GM12865 (cell line): ENCODE data around the gene C9orf50.
"Not testable (repeated sequence)": the region's sequence is repeated elsewhere in the genome, so short reads cannot be mapped to it uniquely, and the experiment has no call there.

Experiments used
- DNase-seq: peaks from one replicate; pipeline ENCODE4 v3.0.0; 2010; ENCODE audit warnings: low read depth
- H3K4me3 ChIP-seq: 2 replicates; pipeline ENCODE4 v1.5.1; 2011; ENCODE audit warnings: mild to moderate bottlenecking, low read depth, low read length, control low read depth
- CTCF ChIP-seq: IDR thresholded peaks from 2 replicates; pipeline ENCODE4 v1.5.1; 2011; ENCODE audit warnings: low read length, control low read depth, low read depth, inconsistent platforms; ENCODE audit not compliant: insufficient read depth; ENCODE audit errors: missing control alignments

The C9orf50 gene

DNA sequence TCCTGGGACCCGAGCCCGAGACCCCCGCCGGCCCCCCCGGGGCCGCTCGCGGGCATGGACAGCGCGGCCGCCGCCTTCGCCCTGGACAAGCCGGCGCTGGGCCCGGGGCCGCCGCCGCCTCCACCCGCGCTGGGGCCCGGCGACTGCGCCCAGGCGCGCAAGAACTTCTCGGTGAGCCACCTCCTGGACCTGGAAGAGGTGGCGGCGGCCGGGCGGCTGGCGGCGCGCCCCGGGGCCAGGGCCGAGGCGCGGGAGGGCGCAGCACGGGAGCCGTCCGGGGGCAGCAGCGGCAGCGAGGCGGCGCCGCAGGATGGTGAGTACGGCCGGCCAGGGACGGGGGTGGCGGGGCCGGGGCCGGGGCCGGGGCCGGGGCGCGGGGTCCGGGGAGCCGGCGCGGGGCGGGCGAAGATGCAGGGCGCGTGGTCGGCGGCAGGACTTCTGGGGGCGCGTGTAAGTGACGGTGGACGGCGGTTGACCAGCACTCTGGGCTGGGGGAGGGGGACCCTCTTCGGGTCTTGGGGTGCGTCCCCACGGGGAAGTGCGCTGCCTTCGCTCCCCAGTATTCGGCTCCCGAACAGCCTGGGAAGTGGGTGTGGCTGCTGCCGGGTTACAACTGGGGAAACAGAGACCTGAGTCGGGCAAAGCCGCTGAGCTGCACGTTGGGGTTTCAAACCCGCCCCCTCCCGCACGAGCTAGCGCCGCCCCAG, 45.1 kb upstream of the C9orf50 start:
- no peak for DNase-seq
- no peak for TF ChIP-seq CTCF
- H3K4me3 ChIP-seq, result no peak overlapping the region

DNA sequence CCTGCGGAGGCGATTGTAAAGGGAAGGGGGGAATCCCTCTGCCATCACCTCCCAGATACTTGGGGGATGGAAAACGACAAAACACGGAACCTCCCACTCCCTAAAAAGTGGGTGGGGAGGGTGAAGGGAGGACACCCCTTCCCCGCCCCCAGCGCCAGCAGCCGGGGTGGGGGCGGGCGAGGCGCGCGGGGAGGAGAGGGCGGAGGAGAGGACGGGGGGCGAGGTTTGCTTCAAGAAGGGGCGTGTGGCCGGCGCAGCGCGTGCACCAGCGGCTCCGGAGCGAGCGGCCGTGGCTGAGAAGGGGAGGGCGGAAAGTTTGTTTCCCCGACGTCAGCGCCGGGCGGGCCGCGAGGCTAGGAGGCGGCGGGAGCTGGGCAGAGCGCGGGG, 44.5 kb upstream of the C9orf50 start, which contains the start of gene PRRX2:
TSS of gene PRRX2 (plus strand) at position 259 of the 387 bp plus-strand sequence. CDS start 221 bp downstream, outside the sequence.
- H3K4me3 ChIP-seq, result no peak within 1 kb of the TSS
- no peak for DNase-seq
- no peak for TF ChIP-seq CTCF

DNA sequence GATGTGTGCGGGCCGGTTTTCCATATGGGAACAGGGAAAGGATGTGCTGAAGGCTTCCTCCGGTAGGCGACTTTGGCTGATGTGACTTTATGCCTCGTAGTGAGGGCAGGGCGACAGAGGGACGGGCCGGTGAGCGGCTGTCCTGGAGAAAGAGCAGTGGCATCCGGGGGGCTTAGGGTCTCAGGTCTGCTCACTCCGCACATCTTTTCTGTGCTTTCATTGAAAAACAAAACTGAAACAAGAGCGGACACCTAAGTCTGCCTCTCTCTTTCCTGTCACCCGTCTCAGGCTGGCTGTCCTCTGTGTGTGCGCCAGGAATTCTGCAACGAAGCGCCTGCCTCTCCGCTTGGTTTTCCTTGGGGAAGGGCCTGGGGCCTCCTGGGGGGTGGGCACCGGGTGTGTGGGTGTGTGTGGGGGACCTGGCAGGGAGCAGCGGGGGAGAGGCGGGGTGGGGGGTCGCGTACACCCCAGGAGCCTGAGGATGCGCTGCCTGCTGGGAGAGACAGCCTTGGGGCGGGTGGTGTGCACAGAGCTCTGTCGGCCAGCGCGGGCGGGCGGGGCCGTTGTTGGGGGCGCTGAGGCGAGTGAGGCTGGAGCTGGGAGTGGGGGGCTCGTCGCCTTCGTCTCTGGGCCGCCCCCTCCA, 44.0 kb upstream of the C9orf50 start:
- TF ChIP-seq CTCF, result no peak
- no peak overlapping the region for H3K4me3 ChIP-seq
- no peak for DNase-seq

GRCh38 chr9:129662239-129662638, 41.3 kb upstream of the C9orf50 start:
- H3K4me3 ChIP-seq, DNase-seq: not testable (repeated sequence)

- TF ChIP-seq CTCF, result no peak
- no peak for DNase-seq
- no peak overlapping the region for H3K4me3 ChIP-seq
These were observed 40.1 kb upstream of the C9orf50 start for GRCh38 chr9:129661029-129661428.

GRCh38 chr9:129656795-129657390, 36.0 kb upstream of the C9orf50 start:
- no peak for DNase-seq
- no peak for TF ChIP-seq CTCF
- H3K4me3 ChIP-seq, result no peak overlapping the region

DNA sequence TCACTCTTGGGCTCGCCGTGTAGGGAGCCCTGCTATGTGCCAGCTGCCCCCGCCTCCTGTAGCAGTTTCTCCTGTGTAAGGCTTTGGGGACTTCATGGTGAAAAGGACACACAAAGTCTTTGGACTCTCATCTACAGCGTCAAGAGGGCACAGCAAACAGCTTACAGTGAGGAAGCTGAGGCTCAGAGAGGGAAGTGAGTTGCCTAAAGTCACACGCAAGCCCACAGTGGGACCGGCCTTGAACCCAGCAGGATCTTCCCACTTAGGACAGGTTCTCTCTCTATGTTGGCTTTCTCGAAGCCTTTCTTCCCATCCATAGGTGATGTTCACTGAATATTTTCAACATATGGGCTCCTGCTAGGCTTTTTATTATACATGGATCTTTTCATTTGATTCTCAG, 34.8 kb upstream of the C9orf50 start:
- no peak for DNase-seq
- H3K4me3 ChIP-seq, result no peak overlapping the region

More for the DNA sequence above, 34.8 kb upstream of the C9orf50 start:
- TF ChIP-seq CTCF, result no peak
